ENCODE results near the gene OLFML2B.

OLFML2B gene

GRCh38 chr1:161983725-161984124 lies 39.9 kb downstream of the OLFML2B start:
- no peak for DNase-seq (ENCODE audit: extremely low spot score)
- ChIA-PET CTCF (no interaction called here), POLR2A (no interaction called here)
- TF ChIP-seq CTCF (IDR thresholded peaks at IDR 0.05; ENCODE audit: control extremely low read depth, extremely low read depth, low read depth, missing control alignments) = no peak

GRCh38 chr1:161982917-161983316 lies 40.8 kb downstream of the OLFML2B start:
- ChIA-PET POLR2A (no interaction called here), CTCF (no interaction called here)
- no peak for TF ChIP-seq CTCF (IDR thresholded peaks at IDR 0.05; ENCODE audit: control extremely low read depth, extremely low read depth, low read depth, missing control alignments)
- DNase-seq (ENCODE audit: extremely low spot score) = no peak

GRCh38 chr1:161982507-161982895 lies 41.2 kb downstream of the OLFML2B start:
- no peak for TF ChIP-seq CTCF (IDR thresholded peaks at IDR 0.05; ENCODE audit: control extremely low read depth, extremely low read depth, low read depth, missing control alignments)

GRCh38 chr1:161981735-161982506 lies 41.7 kb downstream of the OLFML2B start:
- ChIA-PET CTCF (no interaction called here), POLR2A (no interaction called here)
- no peak for DNase-seq (ENCODE audit: extremely low spot score)
- no peak for TF ChIP-seq CTCF (IDR thresholded peaks at IDR 0.05; ENCODE audit: control extremely low read depth, extremely low read depth, low read depth, missing control alignments)

More at GRCh38 chr1:161982507-161982895, 41.2 kb downstream of the OLFML2B start:
- CTCF ChIA-PET = no interaction called here
- POLR2A ChIA-PET = no interaction called here
- no peak for DNase-seq (ENCODE audit: extremely low spot score)

- ChIA-PET POLR2A (no interaction called here), CTCF (no interaction called here)
- no peak for TF ChIP-seq CTCF (IDR thresholded peaks at IDR 0.05; ENCODE audit: control extremely low read depth, extremely low read depth, low read depth, missing control alignments)
- no peak for DNase-seq (ENCODE audit: extremely low spot score)
Measured at GRCh38 chr1:161981126-161981525, 42.5 kb downstream of the OLFML2B start.

- DNase-seq (ENCODE audit: extremely low spot score) = no peak
- POLR2A ChIA-PET = no interaction called here
- CTCF ChIA-PET = interaction anchor here (1.2 to 1.9 kb wide), 2 partner anchors 17 to 78 kb away, joined by 3 to 4 read pairs; no protein-coding TSS in a partner anchor
- no peak for TF ChIP-seq CTCF (IDR thresholded peaks at IDR 0.05; ENCODE audit: control extremely low read depth, extremely low read depth, low read depth, missing control alignments)
Measured at GRCh38 chr1:161978011-161978790, 45.5 kb downstream of the OLFML2B start.
